Measurements from ENCODE around the gene NDUFAF7. TPM values are rescaled to one million over a fixed set of nuclear protein-coding genes. Genes with fewer than 3 reads are reported as not detected.

NDUFAF7 gene
- total RNA-seq, 4 donors from 2014 or later = 12.3 to 16.3 (median 13.4) TPM

GRCh38 chr2:37268111-37268510 is 36.7 kb downstream of the NDUFAF7 start:
- intact Hi-C loops (cut with DNase I) = no loop called here
- H3K27ac ChIP-seq (replicated peaks in 1 of 4) = no peak overlapping the region
- peaks cover 3 to 81% (median 71%) of the 10 kb centered on the region in 4 donors for H3K36me3 ChIP-seq
- H3K4me1 ChIP-seq = no peaks in the 10 kb centered on the region
- no peaks in the 10 kb centered on the region for H3K27me3 ChIP-seq
- 90% methylated on average over 4 of the region's 4 CpGs for WGBS
- no peak for DNase-seq (ENCODE audit: extremely low spot score)
- no peak overlapping the region for H3K4me3 ChIP-seq
- TF ChIP-seq POLR2A (IDR thresholded peaks at IDR 0.05; ENCODE audit: low read depth) = no peak
- no peak for TF ChIP-seq CTCF (IDR thresholded peaks at IDR 0.05)
- TF ChIP-seq EP300 (IDR thresholded peaks at IDR 0.05) = no peak
- no peak for TF ChIP-seq POLR2AphosphoS5 (IDR thresholded peaks at IDR 0.05)
- H3K9me3 ChIP-seq = no peaks in the 10 kb centered on the region

- Histone ChIP-seq H3K27ac (replicated peaks in 1 of 4) (no peak overlapping the region), H3K27me3 (no peaks in the 10 kb centered on the region), H3K9me3 (no peaks in the 10 kb centered on the region), H3K4me3 (no peak overlapping the region), H3K36me3 (peaks cover 12 to 93% (median 73%) of the 10 kb centered on the region in 4 donors), H3K4me1 (no peaks in the 10 kb centered on the region)
- intact Hi-C loops (cut with DNase I) = no loop called here
- DNase-seq (ENCODE audit: extremely low spot score) = no peak
- TF ChIP-seq POLR2AphosphoS5 (IDR thresholded peaks at IDR 0.05) = no peak
- 84% methylated on average over 7 of the region's 7 CpGs for WGBS
These were observed 40.1 kb downstream of the NDUFAF7 start for GRCh38 chr2:37271376-37272067.

- TF ChIP-seq POLR2A (IDR thresholded peaks at IDR 0.05; ENCODE audit: low read depth) (no peak), EP300 (IDR thresholded peaks at IDR 0.05) (no peak), CTCF (IDR thresholded peaks at IDR 0.05) (no peak), POLR2AphosphoS5 (IDR thresholded peaks at IDR 0.05) (no peak)
- WGBS = 68% methylated on average over 6 of the region's 6 CpGs
- H3K27me3 ChIP-seq = no peaks in the 10 kb centered on the region
- H3K4me3 ChIP-seq = no peak overlapping the region
- H3K27ac ChIP-seq (replicated peaks in 1 of 4) = no peak overlapping the region
- H3K4me1 ChIP-seq = no peaks in the 10 kb centered on the region
- peaks cover 16 to 91% (median 61%) of the 10 kb centered on the region in 4 donors for H3K36me3 ChIP-seq
- no peaks in the 10 kb centered on the region for H3K9me3 ChIP-seq
- intact Hi-C loops (cut with DNase I) = no loop called here
- DNase-seq (ENCODE audit: extremely low spot score) = no peak
These were observed 43.0 kb downstream of the NDUFAF7 start for GRCh38 chr2:37274359-37274965.

- H3K4me1 ChIP-seq = no peaks in the 10 kb centered on the region
- no peak overlapping the region for H3K27ac ChIP-seq (replicated peaks in 1 of 4)
- H3K4me3 ChIP-seq = no peak overlapping the region
- no peak for DNase-seq (ENCODE audit: extremely low spot score)
- intact Hi-C loops (cut with DNase I) = no loop called here
- TF ChIP-seq CTCF (IDR thresholded peaks at IDR 0.05) (no peak), POLR2A (IDR thresholded peaks at IDR 0.05; ENCODE audit: low read depth) (no peak), EP300 (IDR thresholded peaks at IDR 0.05) (no peak), POLR2AphosphoS5 (IDR thresholded peaks at IDR 0.05) (no peak)
- H3K36me3 ChIP-seq = peaks cover 16 to 92% (median 58%) of the 10 kb centered on the region in 4 donors
- 83% methylated on average over 2 of the region's 2 CpGs for WGBS
- no peaks in the 10 kb centered on the region for H3K27me3 ChIP-seq
- H3K9me3 ChIP-seq = no peaks in the 10 kb centered on the region
These were observed 44.8 kb downstream of the NDUFAF7 start for GRCh38 chr2:37276291-37276690.

- no peak for DNase-seq (ENCODE audit: extremely low spot score)
- Histone ChIP-seq H3K36me3 (peaks cover 5 to 75% (median 39%) of the 10 kb centered on the region in 4 donors), H3K4me1 (peaks cover 0 to 11% (median 0%) of the 10 kb centered on the region in 4 donors), H3K4me3 (no peak overlapping the region), H3K27ac (replicated peaks in 1 of 4) (no peak overlapping the region), H3K9me3 (no peaks in the 10 kb centered on the region), H3K27me3 (no peaks in the 10 kb centered on the region)
- intact Hi-C loops (cut with DNase I) = no loop called here
- WGBS = 100% methylated on average over 1 of the region's 1 CpG
- no peak for TF ChIP-seq CTCF (IDR thresholded peaks at IDR 0.05)
- no peak for TF ChIP-seq POLR2A (IDR thresholded peaks at IDR 0.05; ENCODE audit: low read depth)
- no peak for TF ChIP-seq EP300 (IDR thresholded peaks at IDR 0.05)
- TF ChIP-seq POLR2AphosphoS5 (IDR thresholded peaks at IDR 0.05) = no peak
These were observed 50.5 kb downstream of the NDUFAF7 start for GRCh38 chr2:37281916-37282315.
